Retinal pigment epithelial cell (primary cell): ENCODE data around the gene TAF11L6.
"Not testable (repeated sequence)": the region's sequence is repeated elsewhere in the genome, so short reads cannot be mapped to it uniquely, and the experiment has no call there.

Source experiments
- DNase-seq: peaks from one replicate; pipeline ENCODE4 v3.0.0-alpha.2; 2010; ENCODE audit warnings: low read depth
- H3K4me3 ChIP-seq: 2 replicates; pipeline ENCODE4 v1.5.1; 2011; ENCODE audit warnings: mild to moderate bottlenecking, low read length, control low read depth, moderate library complexity
- TF ChIP-seq, protein P1 (sequence below): conservative IDR thresholded peaks from 2 replicates; pipeline ENCODE4 v1.5.1; 2011; ENCODE audit warnings: low read depth, low read length, control low read depth, inconsistent platforms

Gene TAF11L6

DNA sequence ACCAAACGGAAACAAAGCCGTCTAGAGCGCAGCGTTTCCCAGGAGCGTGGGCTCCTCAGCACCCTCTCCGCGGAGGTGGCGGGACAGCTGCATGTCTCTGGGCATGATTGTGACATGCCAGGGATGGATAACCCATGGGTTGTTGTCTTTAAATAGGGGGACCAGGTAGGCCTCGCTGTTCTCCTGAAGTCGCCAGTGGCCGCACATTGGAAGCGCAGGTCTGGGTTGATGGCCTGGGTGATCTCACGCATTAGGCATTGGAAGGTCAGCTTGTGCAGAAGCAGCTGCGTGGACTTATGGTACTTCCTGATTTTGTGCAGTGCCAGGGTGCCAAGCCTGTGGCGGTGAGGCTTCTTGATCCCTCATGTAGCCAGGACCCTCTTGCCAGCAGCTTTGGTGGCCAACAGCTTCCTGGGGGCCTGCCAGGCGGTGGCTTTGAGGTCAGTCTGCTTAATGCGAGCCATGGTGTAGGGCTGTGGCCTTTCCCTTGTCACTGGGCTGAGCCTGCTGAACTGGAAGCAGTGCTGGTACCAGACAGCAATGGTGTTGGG lies 16.6 kb upstream of the TAF11L6 start:
- DNase-seq, result no peak
- TF ChIP-seq, protein P1, sequence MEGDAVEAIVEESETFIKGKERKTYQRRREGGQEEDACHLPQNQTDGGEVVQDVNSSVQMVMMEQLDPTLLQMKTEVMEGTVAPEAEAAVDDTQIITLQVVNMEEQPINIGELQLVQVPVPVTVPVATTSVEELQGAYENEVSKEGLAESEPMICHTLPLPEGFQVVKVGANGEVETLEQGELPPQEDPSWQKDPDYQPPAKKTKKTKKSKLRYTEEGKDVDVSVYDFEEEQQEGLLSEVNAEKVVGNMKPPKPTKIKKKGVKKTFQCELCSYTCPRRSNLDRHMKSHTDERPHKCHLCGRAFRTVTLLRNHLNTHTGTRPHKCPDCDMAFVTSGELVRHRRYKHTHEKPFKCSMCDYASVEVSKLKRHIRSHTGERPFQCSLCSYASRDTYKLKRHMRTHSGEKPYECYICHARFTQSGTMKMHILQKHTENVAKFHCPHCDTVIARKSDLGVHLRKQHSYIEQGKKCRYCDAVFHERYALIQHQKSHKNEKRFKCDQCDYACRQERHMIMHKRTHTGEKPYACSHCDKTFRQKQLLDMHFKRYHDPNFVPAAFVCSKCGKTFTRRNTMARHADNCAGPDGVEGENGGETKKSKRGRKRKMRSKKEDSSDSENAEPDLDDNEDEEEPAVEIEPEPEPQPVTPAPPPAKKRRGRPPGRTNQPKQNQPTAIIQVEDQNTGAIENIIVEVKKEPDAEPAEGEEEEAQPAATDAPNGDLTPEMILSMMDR, result no peak
- H3K4me3 ChIP-seq, result no peak overlapping the region

DNA sequence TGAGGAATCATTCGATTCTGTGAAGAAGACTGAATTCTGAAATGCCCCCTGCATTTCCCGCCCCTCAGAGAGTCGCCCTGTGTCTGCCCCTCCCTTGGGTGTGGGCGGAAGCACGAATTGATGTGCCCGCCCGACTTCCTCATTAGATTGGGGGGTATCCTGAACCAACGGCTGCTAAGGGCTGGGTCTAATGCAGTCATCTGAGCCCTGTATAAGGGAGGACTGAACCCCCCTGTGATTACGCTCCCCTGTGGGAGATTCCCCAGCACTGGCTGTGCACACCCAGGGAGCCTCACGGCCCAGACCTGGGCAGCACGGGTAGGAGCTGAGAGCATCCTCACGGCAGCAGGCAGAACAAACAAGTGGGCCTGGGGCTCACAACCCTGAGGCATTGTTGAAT lies 10.9 kb upstream of the TAF11L6 start:
- DNase-seq, H3K4me3 ChIP-seq: not testable (repeated sequence)

DNA sequence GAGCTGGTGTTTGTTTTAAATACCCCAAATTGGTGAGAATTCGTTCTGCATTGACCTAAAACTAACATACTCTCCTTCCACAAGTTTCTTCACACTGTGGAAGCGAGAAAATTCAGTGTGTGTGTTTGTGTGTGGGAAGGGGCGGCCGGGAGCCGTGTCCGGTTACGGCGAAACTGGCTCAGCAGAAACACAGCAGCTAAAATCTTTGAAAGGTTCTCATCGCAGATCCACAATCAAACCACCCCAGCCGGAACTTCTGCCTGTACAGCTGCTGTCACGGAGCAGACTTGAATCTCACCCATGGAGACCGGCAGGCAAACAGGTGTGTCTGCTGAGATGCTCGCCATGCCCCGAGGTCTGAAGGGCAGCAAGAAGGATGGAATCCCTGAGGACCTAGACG lies 10.4 kb upstream of the TAF11L6 start, which contains the start of gene TAF11L3:
Gene TAF11L3 (plus strand): TSS at position 301 of the 400 bp plus-strand sequence.
- not testable (repeated sequence) for DNase-seq, H3K4me3 ChIP-seq

DNA sequence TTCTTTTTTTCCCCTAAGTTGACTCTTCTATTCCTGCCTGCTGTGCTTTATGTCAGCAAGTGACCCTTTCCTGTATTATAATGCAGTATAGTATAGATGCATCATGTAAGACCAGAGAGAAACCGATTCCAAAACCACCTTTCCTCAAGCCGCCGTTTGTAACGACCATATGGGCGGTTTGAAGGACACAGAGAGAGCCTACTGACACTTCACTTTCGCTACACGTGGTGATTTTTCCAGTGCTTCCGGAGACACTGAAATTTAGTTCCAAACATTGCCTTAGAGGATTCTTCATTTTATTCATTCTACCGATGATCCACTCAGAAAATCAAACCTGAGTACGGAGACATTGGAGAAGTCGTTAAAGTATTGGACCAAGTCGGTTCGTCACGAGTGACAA lies 9.0 kb upstream of the TAF11L6 start:
- DNase-seq, H3K4me3 ChIP-seq: not testable (repeated sequence)

DNA sequence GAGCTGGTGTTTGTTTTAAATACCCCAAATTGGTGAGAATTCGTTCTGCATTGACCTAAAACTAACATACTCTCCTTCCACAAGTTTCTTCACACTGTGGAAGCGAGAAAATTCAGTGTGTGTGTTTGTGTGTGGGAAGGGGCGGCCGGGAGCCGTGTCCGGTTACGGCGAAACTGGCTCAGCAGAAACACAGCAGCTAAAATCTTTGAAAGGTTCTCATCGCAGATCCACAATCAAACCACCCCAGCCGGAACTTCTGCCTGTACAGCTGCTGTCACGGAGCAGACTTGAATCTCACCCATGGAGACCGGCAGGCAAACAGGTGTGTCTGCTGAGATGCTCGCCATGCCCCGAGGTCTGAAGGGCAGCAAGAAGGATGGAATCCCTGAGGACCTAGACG lies 7.0 kb upstream of the TAF11L6 start, which contains the start of gene TAF11L4:
Gene TAF11L4 (plus strand): TSS at position 301 of the 400 bp plus-strand sequence.
- not testable (repeated sequence) for H3K4me3 ChIP-seq, DNase-seq

- not testable (repeated sequence) for H3K4me3 ChIP-seq, DNase-seq
These were observed 3.5 kb upstream of the TAF11L6 start, which contains the start of gene TAF11L5 for GRCh38 chr5:17524935-17525334. Gene TAF11L5, plus strand, starts transcription at chr5:17525235.

DNA sequence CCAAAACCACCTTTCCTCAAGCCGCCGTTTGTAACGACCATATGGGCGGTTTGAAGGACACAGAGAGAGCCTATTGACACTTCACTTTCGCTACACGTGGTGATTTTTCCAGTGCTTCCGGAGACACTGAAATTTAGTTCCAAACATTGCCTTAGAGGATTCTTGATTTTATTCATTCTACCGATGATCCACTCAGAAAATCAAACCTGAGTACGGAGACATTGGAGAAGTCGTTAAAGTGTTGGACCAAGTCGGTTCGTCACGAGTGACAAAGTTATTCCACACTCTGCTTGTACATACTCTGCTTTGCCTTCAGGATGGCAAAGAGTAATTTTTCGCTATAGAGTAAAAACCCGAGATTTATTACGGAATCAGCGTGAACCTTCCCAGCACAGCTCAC lies 2.0 kb upstream of the TAF11L6 start:
- not testable (repeated sequence) for DNase-seq, H3K4me3 ChIP-seq
